Right renal pelvis (tissue), 4 donors: ENCODE results near the gene PPP2R5E. TPM values are rescaled to one million over a fixed set of nuclear protein-coding genes. Genes with fewer than 3 reads are reported as not detected.

Experiments
- polyA plus RNA-seq, 4 donors: library from polyadenylated mRNA; unstranded; fragments of 120-200 nt; gene quantifications; one replicate each; pipeline ENCODE4 v1.2.1, GENCODE V29; 2013; ENCODE audit not compliant: insufficient read length in 4 of 4

PPP2R5E gene
- polyA plus RNA-seq, 4 donors = 36.1 to 45.3 (median 40.7) TPM

Other genes with a start within 250 kb of the PPP2R5E start
- not detected for gene GPHB5, start 224.4 kb downstream of the PPP2R5E start, polyA plus RNA-seq
- gene WDR89, start 98.5 kb upstream of the PPP2R5E start, polyA plus RNA-seq = 10 to 100 TPM; 21.5 to 28.0 (median 26.6) TPM
- 10 to 100 TPM; 35.5 to 42.0 (median 37.5) TPM for gene SGPP1, start 184.7 kb upstream of the PPP2R5E start, polyA plus RNA-seq